Osteoblast (primary cell): ENCODE results near the gene ACBD5. TPM values are rescaled to one million over a fixed set of nuclear protein-coding genes. Genes with fewer than 3 reads are reported as not detected.
"Not testable (repeated sequence)": the region's sequence is repeated elsewhere in the genome, so short reads cannot be mapped to it uniquely, and the experiment has no call there.

ENCODE experiments used
- DNase-seq: peaks from one replicate; pipeline ENCODE4 v3.0.0; 2011; ENCODE audit warnings: low spot score, mixed read lengths; ENCODE audit not compliant: insufficient read length; ENCODE audit errors: missing footprints
- H2AFZ ChIP-seq: 2 replicates; pipeline ENCODE4 v1.6.0; 2011; ENCODE audit warnings: mild to moderate bottlenecking, low read length
- H3K27ac ChIP-seq: 2 replicates; pipeline ENCODE4 v1.5.1; 2011; ENCODE audit warnings: mild to moderate bottlenecking, low read depth, low read length, moderate library complexity
- H3K27me3 ChIP-seq: 2 replicates; pipeline ENCODE4 v1.6.0; 2012; ENCODE audit warnings: mild to moderate bottlenecking, control low read depth, inconsistent platforms, low read length, moderate library complexity; ENCODE audit not compliant: insufficient read depth
- H3K36me3 ChIP-seq: 2 replicates; pipeline ENCODE4 v1.5.1; 2011; ENCODE audit warnings: mild to moderate bottlenecking, low read length, control low read depth, moderate library complexity; ENCODE audit not compliant: insufficient read depth
- H3K4me1 ChIP-seq: 2 replicates; pipeline ENCODE4 v1.5.1; 2011; ENCODE audit warnings: mild to moderate bottlenecking, low read length, control low read depth, moderate library complexity; ENCODE audit not compliant: insufficient read depth
- H3K4me2 ChIP-seq: 2 replicates; pipeline ENCODE4 v1.6.0; 2011; ENCODE audit warnings: mild to moderate bottlenecking, low read length; ENCODE audit not compliant: insufficient read depth
- H3K4me3 ChIP-seq: fragments of 200-600 bp; sonication (generic); 3 replicates; pipeline ENCODE4 v1.5.1; 2012; ENCODE audit warnings: mild to moderate bottlenecking, low read length, inconsistent platforms; ENCODE audit not compliant: insufficient read depth
- H3K79me2 ChIP-seq: 2 replicates; pipeline ENCODE4 v1.6.0; 2012; ENCODE audit warnings: mild to moderate bottlenecking, low read length, control low read depth, inconsistent platforms; ENCODE audit not compliant: insufficient read depth
- H3K9me3 ChIP-seq: 2 replicates; pipeline ENCODE4 v1.5.1; 2011; ENCODE audit warnings: low read depth, low read length, control low read depth
- H4K20me1 ChIP-seq: 2 replicates; pipeline ENCODE4 v1.6.0; 2012; ENCODE audit warnings: mild to moderate bottlenecking, low read length, control low read depth; ENCODE audit not compliant: insufficient read depth
- total RNA-seq: library from RNA; depleted of rRNA; stranded (reverse); fragments of >200 nt; gene quantifications from 2 replicates; pipeline ENCODE4 v1.2.3, GENCODE V29; 2012
- TF ChIP-seq, protein P1 (sequence below): IDR thresholded peaks from 2 replicates; pipeline ENCODE4 v1.5.1; 2011; ENCODE audit warnings: mild to moderate bottlenecking, low read depth, low read length, moderate library complexity; ENCODE audit errors: extremely low read depth

The ACBD5 gene
- total RNA-seq, 1 donor = 23.2 TPM

DNA sequence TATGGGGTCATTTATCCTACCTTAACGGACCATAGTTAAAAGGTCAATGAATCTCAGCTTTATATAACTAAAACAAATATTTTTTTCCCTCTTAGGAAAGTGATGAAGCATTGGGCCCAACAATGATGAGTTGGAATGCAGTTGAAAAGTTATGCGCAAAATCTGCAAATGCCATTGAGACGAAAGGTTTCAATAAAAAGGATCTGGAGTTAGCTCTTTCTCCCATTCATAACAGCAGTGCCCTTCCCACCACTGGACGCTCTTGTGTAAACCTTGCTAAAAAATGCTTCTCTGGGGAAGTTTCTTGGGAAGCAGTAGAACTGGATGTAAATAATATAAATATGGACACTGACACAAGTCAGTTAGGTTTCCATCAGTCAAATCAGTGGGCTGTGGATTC is 70.7 kb downstream of the ACBD5 start:
- Histone ChIP-seq H3K36me3 (peaks cover 34% of the 10 kb centered on the region), H2AFZ (no peak overlapping the region), H3K4me1 (no peaks in the 10 kb centered on the region), H3K4me2 (no peak overlapping the region), H3K4me3 (no peak overlapping the region), H3K27me3 (no peaks in the 10 kb centered on the region), H4K20me1 (no peaks in the 10 kb centered on the region), H3K27ac (no peak overlapping the region), H3K9me3 (no peaks in the 10 kb centered on the region), H3K79me2 (no peaks in the 10 kb centered on the region)
- no peak for DNase-seq
- TF ChIP-seq, protein P1, sequence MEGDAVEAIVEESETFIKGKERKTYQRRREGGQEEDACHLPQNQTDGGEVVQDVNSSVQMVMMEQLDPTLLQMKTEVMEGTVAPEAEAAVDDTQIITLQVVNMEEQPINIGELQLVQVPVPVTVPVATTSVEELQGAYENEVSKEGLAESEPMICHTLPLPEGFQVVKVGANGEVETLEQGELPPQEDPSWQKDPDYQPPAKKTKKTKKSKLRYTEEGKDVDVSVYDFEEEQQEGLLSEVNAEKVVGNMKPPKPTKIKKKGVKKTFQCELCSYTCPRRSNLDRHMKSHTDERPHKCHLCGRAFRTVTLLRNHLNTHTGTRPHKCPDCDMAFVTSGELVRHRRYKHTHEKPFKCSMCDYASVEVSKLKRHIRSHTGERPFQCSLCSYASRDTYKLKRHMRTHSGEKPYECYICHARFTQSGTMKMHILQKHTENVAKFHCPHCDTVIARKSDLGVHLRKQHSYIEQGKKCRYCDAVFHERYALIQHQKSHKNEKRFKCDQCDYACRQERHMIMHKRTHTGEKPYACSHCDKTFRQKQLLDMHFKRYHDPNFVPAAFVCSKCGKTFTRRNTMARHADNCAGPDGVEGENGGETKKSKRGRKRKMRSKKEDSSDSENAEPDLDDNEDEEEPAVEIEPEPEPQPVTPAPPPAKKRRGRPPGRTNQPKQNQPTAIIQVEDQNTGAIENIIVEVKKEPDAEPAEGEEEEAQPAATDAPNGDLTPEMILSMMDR = no peak

DNA sequence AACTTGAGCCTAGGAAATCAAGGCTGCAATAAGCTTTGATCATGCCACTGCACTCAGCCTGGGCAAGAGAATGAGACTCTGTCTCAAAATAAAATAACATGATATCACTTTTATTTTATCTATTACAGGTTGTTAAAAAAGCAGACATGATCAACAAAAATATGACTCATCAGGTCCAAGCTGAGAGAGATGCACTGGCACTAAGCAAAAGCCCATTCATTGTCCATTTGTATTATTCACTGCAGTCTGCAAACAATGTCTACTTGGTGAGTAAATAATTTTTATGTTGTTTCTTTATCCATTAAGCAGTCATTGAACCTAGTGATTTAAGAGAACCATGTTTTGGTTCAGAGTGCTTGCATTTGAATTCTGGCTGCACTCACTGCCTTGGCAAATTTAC is 82.2 kb downstream of the ACBD5 start:
- Histone ChIP-seq H3K4me2 (no peak overlapping the region), H3K79me2 (peaks cover 34% of the 10 kb centered on the region), H3K27ac (peak overlapping the region; percentile 25), H3K9me3 (no peaks in the 10 kb centered on the region), H3K4me1 (peaks cover 5% of the 10 kb centered on the region), H2AFZ (no peak overlapping the region), H4K20me1 (no peaks in the 10 kb centered on the region), H3K4me3 (no peak overlapping the region), H3K36me3 (peaks cover 20% of the 10 kb centered on the region), H3K27me3 (no peaks in the 10 kb centered on the region)
- TF ChIP-seq, protein P1 = no peak
- DNase-seq = peak; percentile 83

DNA sequence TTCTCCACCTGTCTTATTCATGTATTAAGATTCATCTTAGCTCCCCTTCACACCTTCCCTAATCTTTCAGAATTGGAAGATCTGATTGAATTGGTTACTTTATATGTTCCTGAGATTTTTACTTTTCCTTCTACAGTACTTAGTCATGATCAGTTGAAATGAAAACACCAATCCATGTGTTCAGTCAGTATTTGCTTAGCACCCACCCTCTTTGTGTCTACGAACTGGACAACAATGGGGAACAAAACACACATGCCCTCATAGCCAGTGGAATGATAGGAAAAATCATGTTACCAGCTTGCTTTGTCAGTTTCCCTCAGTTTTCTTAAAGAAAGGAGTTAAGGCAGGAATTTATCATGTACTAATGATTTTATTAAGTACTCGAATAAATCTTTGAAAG is 83.4 kb downstream of the ACBD5 start:
- no peak overlapping the region for H2AFZ ChIP-seq
- peaks cover 20% of the 10 kb centered on the region for H3K36me3 ChIP-seq
- no peak overlapping the region for H3K27ac ChIP-seq
- peaks cover 12% of the 10 kb centered on the region for H4K20me1 ChIP-seq
- peak overlapping the region; percentile 96 for H3K4me2 ChIP-seq
- H3K79me2 ChIP-seq = peaks cover 46% of the 10 kb centered on the region
- TF ChIP-seq, protein P1 = no peak
- DNase-seq = peak; percentile 19
- H3K4me1 ChIP-seq = peaks cover 15% of the 10 kb centered on the region
- H3K4me3 ChIP-seq = no peak overlapping the region
- no peaks in the 10 kb centered on the region for H3K27me3 ChIP-seq
- no peaks in the 10 kb centered on the region for H3K9me3 ChIP-seq

DNA sequence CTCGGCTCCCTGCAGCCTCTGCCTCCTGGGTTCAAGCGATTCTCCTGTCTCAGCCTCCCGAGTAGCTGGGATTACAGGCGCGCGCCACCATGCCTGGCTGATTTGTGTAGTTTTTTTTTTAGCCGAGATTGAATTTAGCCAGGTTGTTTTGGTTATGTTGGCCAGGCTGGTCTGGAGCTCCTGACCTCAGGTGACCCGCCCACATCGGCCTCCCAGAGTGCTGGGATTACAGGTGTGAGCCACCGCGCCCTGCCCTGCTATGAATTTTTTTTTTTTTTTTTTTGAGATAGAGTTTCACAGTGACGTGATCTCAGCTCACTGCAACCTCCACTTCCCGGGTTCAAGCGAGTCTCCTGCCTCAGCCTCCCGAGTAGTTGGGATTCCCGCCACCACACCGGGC is 84.0 kb downstream of the ACBD5 start:
- Histone ChIP-seq H3K4me2 (peak overlapping the region; percentile 96), H3K36me3 (peaks cover 18% of the 10 kb centered on the region)

More for the DNA sequence above, 84.0 kb downstream of the ACBD5 start:
- H3K27me3 ChIP-seq, H3K9me3 ChIP-seq, DNase-seq: not testable (repeated sequence)
- H3K79me2 ChIP-seq = peaks cover 51% of the 10 kb centered on the region
- peak overlapping the region; percentile 99 for H3K27ac ChIP-seq
- peaks cover 13% of the 10 kb centered on the region for H4K20me1 ChIP-seq
- peak overlapping the region; percentile 73 for H2AFZ ChIP-seq
- H3K4me1 ChIP-seq = peaks cover 15% of the 10 kb centered on the region
- H3K4me3 ChIP-seq = peak overlapping the region; percentile 99
